Skeletal muscle tissue (tissue), 4 donors: ENCODE results near the gene USP49. TPM values are rescaled to one million over a fixed set of nuclear protein-coding genes. Genes with fewer than 3 reads are reported as not detected.
A peak's percentile ranks its signal among the peaks of the same experiment; 100 is the strongest.

Experiments used
- H3K27ac ChIP-seq: one replicate; pipeline ENCODE4 v1.7.0; 2013; ENCODE audit warnings: mild to moderate bottlenecking, low read depth, low read length, inconsistent platforms
- H3K27me3 ChIP-seq, 3 donors: one replicate each; pipeline ENCODE4 v1.7.0; 2013; ENCODE audit warnings: low read length in 3 of 3; ENCODE audit not compliant: control insufficient read depth in 3 of 3, insufficient read depth in 3 of 3
- H3K36me3 ChIP-seq, 3 donors: one replicate each; pipeline ENCODE4 v1.7.0; 2013; ENCODE audit warnings: low read length in 3 of 3; ENCODE audit not compliant: control insufficient read depth in 3 of 3, insufficient read depth in 3 of 3
- H3K4me1 ChIP-seq, 3 donors: one replicate each; pipeline ENCODE4 v1.7.0; 2013; ENCODE audit warnings: low read length in 3 of 3, mild to moderate bottlenecking in 3 of 3; ENCODE audit not compliant: control insufficient read depth in 3 of 3, insufficient read depth in 3 of 3
- H3K4me3 ChIP-seq, 3 donors: one replicate each; pipeline ENCODE4 v1.7.0; 2013; ENCODE audit warnings: low read length in 3 of 3
- H3K9ac ChIP-seq, 3 donors: one replicate each; pipeline ENCODE4 v1.7.0; 2013; ENCODE audit warnings: low read length in 3 of 3, mild to moderate bottlenecking in 3 of 3, moderate library complexity in 2 of 3, low read depth in 1 of 3
- H3K9me3 ChIP-seq, 3 donors: one replicate each; pipeline ENCODE4 v1.7.0; 2013; ENCODE audit warnings: low read length in 3 of 3; ENCODE audit not compliant: control insufficient read depth in 3 of 3
- total RNA-seq: library from RNA; depleted of rRNA; stranded (reverse); fragments of >200 nt; gene quantifications from one replicate; pipeline ENCODE4 v1.2.3, GENCODE V29; 2014
- donor health status: Osteomylitis.

Gene USP49
- total RNA-seq, 1 donor from 2014 or later, result 1.6 TPM

- H3K27ac ChIP-seq, result no peak overlapping the region
- peaks cover 21 to 24% (median 23%) of the 10 kb centered on the region in 3 donors for H3K4me1 ChIP-seq
- H3K36me3 ChIP-seq, result peaks cover 25 to 32% (median 26%) of the 10 kb centered on the region in 3 donors
- H3K4me3 ChIP-seq, result no peak overlapping the region
- H3K27me3 ChIP-seq, result no peaks in the 10 kb centered on the region
- H3K9me3 ChIP-seq, result no peaks in the 10 kb centered on the region
- H3K9ac ChIP-seq, result peak overlapping the region in 1 of 3 donors; percentile 47
Measured at GRCh38 chr6:41777551-41778285, 117.5 kb downstream of the USP49 start.

- H3K27me3 ChIP-seq, result no peaks in the 10 kb centered on the region
- peaks cover 41 to 47% (median 44%) of the 10 kb centered on the region in 3 donors for H3K36me3 ChIP-seq
- H3K27ac ChIP-seq, result no peak overlapping the region
- no peaks in the 10 kb centered on the region for H3K9me3 ChIP-seq
- peaks cover 8 to 14% (median 13%) of the 10 kb centered on the region in 3 donors for H3K4me1 ChIP-seq
- no peak overlapping the region for H3K4me3 ChIP-seq
- no peak overlapping the region for H3K9ac ChIP-seq
Measured at GRCh38 chr6:41775293-41775882, 119.8 kb downstream of the USP49 start.

GRCh38 chr6:41774841-41775240 lies 120.3 kb downstream of the USP49 start:
- H3K9me3 ChIP-seq, result no peaks in the 10 kb centered on the region
- H3K9ac ChIP-seq, result no peak overlapping the region
- no peak overlapping the region for H3K4me3 ChIP-seq
- H3K4me1 ChIP-seq, result peaks cover 8 to 14% (median 13%) of the 10 kb centered on the region in 3 donors
- H3K36me3 ChIP-seq, result peaks cover 43 to 50% (median 47%) of the 10 kb centered on the region in 3 donors
- H3K27me3 ChIP-seq, result no peaks in the 10 kb centered on the region
- H3K27ac ChIP-seq, result no peak overlapping the region

- no peak overlapping the region for H3K9ac ChIP-seq
- H3K27me3 ChIP-seq, result no peaks in the 10 kb centered on the region
- no peaks in the 10 kb centered on the region for H3K9me3 ChIP-seq
- peaks cover 41 to 42% (median 42%) of the 10 kb centered on the region in 3 donors for H3K36me3 ChIP-seq
- peaks cover 4 to 9% (median 5%) of the 10 kb centered on the region in 3 donors for H3K4me1 ChIP-seq
- H3K27ac ChIP-seq, result no peak overlapping the region
- H3K4me3 ChIP-seq, result no peak overlapping the region
Measured at GRCh38 chr6:41771058-41771983, 123.9 kb downstream of the USP49 start.

GRCh38 chr6:41770381-41771057 lies 124.7 kb downstream of the USP49 start:
- H3K4me3 ChIP-seq, result no peak overlapping the region
- peaks cover 4 to 9% (median 5%) of the 10 kb centered on the region in 3 donors for H3K4me1 ChIP-seq
- H3K27me3 ChIP-seq, result no peaks in the 10 kb centered on the region
- H3K9ac ChIP-seq, result no peak overlapping the region
- H3K27ac ChIP-seq, result no peak overlapping the region
- H3K9me3 ChIP-seq, result no peaks in the 10 kb centered on the region
- H3K36me3 ChIP-seq, result peaks cover 37 to 40% (median 39%) of the 10 kb centered on the region in 3 donors

- no peak overlapping the region for H3K27ac ChIP-seq
- peaks cover 4 to 9% (median 5%) of the 10 kb centered on the region in 3 donors for H3K4me1 ChIP-seq
- no peak overlapping the region for H3K9ac ChIP-seq
- H3K27me3 ChIP-seq, result no peaks in the 10 kb centered on the region
- peaks cover 26 to 28% (median 27%) of the 10 kb centered on the region in 3 donors for H3K36me3 ChIP-seq
- no peak overlapping the region for H3K4me3 ChIP-seq
- H3K9me3 ChIP-seq, result no peaks in the 10 kb centered on the region
Measured at GRCh38 chr6:41769376-41769775, 125.8 kb downstream of the USP49 start.

- peaks cover 4 to 9% (median 5%) of the 10 kb centered on the region in 3 donors for H3K4me1 ChIP-seq
- no peaks in the 10 kb centered on the region for H3K27me3 ChIP-seq
- no peak overlapping the region for H3K4me3 ChIP-seq
- no peaks in the 10 kb centered on the region for H3K9me3 ChIP-seq
- peaks cover 22 to 25% (median 23%) of the 10 kb centered on the region in 3 donors for H3K36me3 ChIP-seq
- H3K27ac ChIP-seq, result no peak overlapping the region
- no peak overlapping the region for H3K9ac ChIP-seq
Measured at GRCh38 chr6:41768545-41769308, 126.4 kb downstream of the USP49 start.

- H3K9ac ChIP-seq, result peak overlapping the region in 2 of 3 donors; percentile 20 to 33
- H3K27ac ChIP-seq, result no peak overlapping the region
- no peaks in the 10 kb centered on the region for H3K9me3 ChIP-seq
- H3K27me3 ChIP-seq, result no peaks in the 10 kb centered on the region
- H3K4me3 ChIP-seq, result no peak overlapping the region
- H3K36me3 ChIP-seq, result peaks cover 17 to 20% (median 19%) of the 10 kb centered on the region in 3 donors
- peaks cover 4 to 9% (median 5%) of the 10 kb centered on the region in 3 donors for H3K4me1 ChIP-seq
Measured at GRCh38 chr6:41767112-41767833, 127.9 kb downstream of the USP49 start.
